ENCODE data around the gene PI3.

PI3 gene

DNA sequence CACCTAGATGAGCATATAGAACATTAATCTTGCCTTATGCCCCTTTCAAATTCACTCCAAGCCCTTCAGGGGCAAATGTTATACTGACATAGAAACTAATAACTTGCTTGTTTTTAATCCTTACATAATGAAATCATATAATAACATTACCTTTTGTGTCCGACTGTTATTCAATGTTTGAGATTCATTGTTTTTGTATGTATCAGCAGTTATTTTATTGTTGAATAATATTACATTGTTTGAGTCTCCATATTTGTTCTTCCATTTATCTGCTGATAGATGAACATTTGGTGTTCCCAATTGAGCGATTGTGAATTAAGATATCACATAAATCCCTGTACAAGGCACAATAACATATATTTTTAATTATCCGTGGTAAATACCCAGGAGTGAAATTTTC lies 38.1 kb downstream of the PI3 start:
- no peak overlapping the region for H3K27ac ChIP-seq
- TF ChIP-seq, protein P1, sequence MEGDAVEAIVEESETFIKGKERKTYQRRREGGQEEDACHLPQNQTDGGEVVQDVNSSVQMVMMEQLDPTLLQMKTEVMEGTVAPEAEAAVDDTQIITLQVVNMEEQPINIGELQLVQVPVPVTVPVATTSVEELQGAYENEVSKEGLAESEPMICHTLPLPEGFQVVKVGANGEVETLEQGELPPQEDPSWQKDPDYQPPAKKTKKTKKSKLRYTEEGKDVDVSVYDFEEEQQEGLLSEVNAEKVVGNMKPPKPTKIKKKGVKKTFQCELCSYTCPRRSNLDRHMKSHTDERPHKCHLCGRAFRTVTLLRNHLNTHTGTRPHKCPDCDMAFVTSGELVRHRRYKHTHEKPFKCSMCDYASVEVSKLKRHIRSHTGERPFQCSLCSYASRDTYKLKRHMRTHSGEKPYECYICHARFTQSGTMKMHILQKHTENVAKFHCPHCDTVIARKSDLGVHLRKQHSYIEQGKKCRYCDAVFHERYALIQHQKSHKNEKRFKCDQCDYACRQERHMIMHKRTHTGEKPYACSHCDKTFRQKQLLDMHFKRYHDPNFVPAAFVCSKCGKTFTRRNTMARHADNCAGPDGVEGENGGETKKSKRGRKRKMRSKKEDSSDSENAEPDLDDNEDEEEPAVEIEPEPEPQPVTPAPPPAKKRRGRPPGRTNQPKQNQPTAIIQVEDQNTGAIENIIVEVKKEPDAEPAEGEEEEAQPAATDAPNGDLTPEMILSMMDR (IDR thresholded peaks at IDR 0.05) = no peak
- TF ChIP-seq ZFX (IDR thresholded peaks at IDR 0.05; ENCODE audit: borderline replicate concordance) = no peak

DNA sequence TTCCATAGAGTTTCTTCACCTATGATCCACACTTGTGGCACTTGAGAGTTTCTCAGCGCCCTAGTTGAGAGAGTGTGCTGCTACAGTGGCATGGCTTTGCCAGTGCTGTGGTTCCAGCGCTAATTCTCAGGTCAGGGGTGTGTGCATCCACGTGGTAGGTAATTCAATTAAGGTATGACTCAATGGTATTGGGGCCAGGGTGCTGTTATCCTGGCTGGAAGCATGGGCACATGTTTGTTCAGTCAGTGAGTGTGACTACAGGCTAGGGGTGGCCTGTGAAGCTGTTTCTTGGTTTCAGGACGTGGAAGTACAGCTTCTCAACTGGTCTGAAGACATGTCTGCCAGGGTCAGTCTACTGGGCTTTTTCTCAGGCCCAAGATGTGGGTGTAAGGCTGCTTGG lies 43.4 kb downstream of the PI3 start:
- H3K27ac ChIP-seq = no peak overlapping the region
- TF ChIP-seq ZFX (IDR thresholded peaks at IDR 0.05; ENCODE audit: borderline replicate concordance) = no peak
- TF ChIP-seq, protein P1 (IDR thresholded peaks at IDR 0.05) = no peak

DNA sequence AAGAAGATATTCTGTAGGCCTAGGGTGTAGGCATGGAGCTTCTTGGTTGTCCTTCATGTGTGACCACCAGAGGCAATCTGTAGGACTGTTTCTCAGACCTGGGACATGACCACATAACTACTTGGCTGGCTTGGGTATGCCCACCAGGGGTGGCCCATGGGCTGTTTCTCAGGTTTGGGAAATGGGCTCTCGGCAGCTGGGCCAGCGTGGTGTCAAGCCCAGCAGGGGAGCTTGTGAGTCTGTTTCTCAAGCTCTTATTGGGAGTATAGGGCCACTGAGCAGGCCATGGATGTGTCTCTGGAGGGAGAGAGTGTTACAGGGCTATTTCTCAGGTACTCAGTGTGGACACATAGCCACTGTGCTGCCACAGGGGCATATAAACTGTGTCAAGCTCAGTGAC lies 43.9 kb downstream of the PI3 start:
- TF ChIP-seq ZFX (IDR thresholded peaks at IDR 0.05; ENCODE audit: borderline replicate concordance) = no peak
- TF ChIP-seq, protein P1 (IDR thresholded peaks at IDR 0.05) = no peak
- H3K27ac ChIP-seq = no peak overlapping the region

DNA sequence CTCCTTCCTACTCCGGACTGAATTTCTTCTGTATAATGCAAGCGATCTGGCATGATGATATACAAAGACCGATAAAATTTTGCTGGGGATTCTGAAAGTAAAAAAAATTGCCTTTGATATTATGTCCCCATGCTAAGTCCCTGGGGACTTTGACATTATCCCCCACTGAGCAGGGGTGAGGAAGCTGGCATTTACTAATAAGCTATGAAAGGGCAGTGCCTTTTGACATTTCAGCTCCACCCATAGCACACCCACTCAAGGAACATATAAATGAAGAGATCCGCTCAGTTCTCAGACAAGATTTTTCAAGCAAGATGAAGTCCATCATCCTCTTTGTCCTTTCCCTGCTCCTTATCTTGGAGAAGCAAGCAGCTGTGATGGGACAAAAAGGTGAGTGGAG lies 46.4 kb downstream of the PI3 start, which contains the start of gene SEMG2:
Gene SEMG2 (plus strand): TSS at position 298 of the 400 bp plus-strand sequence. CDS start 17 bp downstream, at position 315.
- no peak within 1 kb of the TSS for H3K27ac ChIP-seq

DNA sequence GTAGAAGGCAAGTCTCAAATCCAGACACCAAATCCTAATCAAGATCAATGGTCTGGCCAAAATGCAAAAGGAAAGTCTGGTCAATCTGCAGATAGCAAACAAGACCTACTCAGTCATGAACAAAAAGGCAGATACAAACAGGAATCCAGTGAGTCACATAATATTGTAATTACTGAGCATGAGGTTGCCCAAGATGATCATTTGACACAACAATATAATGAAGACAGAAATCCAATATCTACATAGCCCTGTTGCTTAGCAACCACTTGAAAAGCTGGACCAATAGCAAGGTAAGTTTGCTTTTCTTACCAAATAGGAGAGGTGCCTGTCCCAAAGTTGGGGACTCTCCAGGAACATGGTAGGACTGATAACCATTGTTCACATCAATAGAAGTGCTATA lies 48.4 kb downstream of the PI3 start:
- H3K27ac ChIP-seq = no peak overlapping the region
- no peak for TF ChIP-seq ZFX (IDR thresholded peaks at IDR 0.05; ENCODE audit: borderline replicate concordance)
- TF ChIP-seq, protein P1 (IDR thresholded peaks at IDR 0.05) = no peak

More for the DNA sequence above, 46.4 kb downstream of the PI3 start, which contains the start of gene SEMG2:
- TF ChIP-seq ZFX (IDR thresholded peaks at IDR 0.05; ENCODE audit: borderline replicate concordance) = no peak
- TF ChIP-seq, protein P1 (IDR thresholded peaks at IDR 0.05) = no peak

All from 22Rv1 (cell line).